GM19351 (cell line): ENCODE data around the gene HPSE.

Source experiments
- ATAC-seq: cut with Tn5 transposase; IDR thresholded peaks from one replicate; pipeline ENCODE4 v1.9.1; 2021; ENCODE audit warnings: mild to moderate bottlenecking, moderate library complexity; ENCODE audit not compliant: unreplicated experiment

HPSE gene

GRCh38 chr4:83334425-83335241 is at the start of gene HPSE:
HPSE (minus strand) TSS chr4:83334848; CDS start chr4:83334782, 66 bp downstream.
- ATAC-seq = peak; percentile 87

- ATAC-seq = no peak
Measured at GRCh38 chr4:83382850-83383249, 48.2 kb upstream of the HPSE start.

- ATAC-seq = no peak
Measured at GRCh38 chr4:83381173-83381572, 46.5 kb upstream of the HPSE start.

- ATAC-seq = no peak
Measured at GRCh38 chr4:83378419-83378818, 43.8 kb upstream of the HPSE start.

- ATAC-seq = no peak
Measured at GRCh38 chr4:83372931-83373330, 38.3 kb upstream of the HPSE start.

GRCh38 chr4:83371936-83372335 is 37.3 kb upstream of the HPSE start:
- ATAC-seq = no peak

GRCh38 chr4:83371235-83371634 is 36.6 kb upstream of the HPSE start:
- ATAC-seq = no peak

GRCh38 chr4:83370640-83370906 is 35.9 kb upstream of the HPSE start:
- no peak for ATAC-seq

GRCh38 chr4:83369831-83370639 is 35.4 kb upstream of the HPSE start:
- no peak for ATAC-seq

- ATAC-seq = no peak
Measured at GRCh38 chr4:83364312-83364711, 29.7 kb upstream of the HPSE start.

- ATAC-seq = peak; percentile 65
Measured at GRCh38 chr4:83362492-83363329, 28.1 kb upstream of the HPSE start.

GRCh38 chr4:83361416-83362103 is 26.9 kb upstream of the HPSE start:
- no peak for ATAC-seq

GRCh38 chr4:83360018-83360417 is 25.4 kb upstream of the HPSE start:
- ATAC-seq = no peak

- no peak for ATAC-seq
Measured at GRCh38 chr4:83358410-83358809, 23.8 kb upstream of the HPSE start.

- ATAC-seq = peak; percentile 81
Measured at GRCh38 chr4:83356899-83357661, 22.4 kb upstream of the HPSE start.

- no peak for ATAC-seq
Measured at GRCh38 chr4:83353516-83353915, 18.9 kb upstream of the HPSE start.

GRCh38 chr4:83348074-83348473 is 13.4 kb upstream of the HPSE start:
- ATAC-seq = no peak

- ATAC-seq = no peak
Measured at GRCh38 chr4:83342476-83342875, 7.8 kb upstream of the HPSE start.

GRCh38 chr4:83340692-83341343 is 6.2 kb upstream of the HPSE start:
- peak; percentile 78 for ATAC-seq

- no peak for ATAC-seq
Measured at GRCh38 chr4:83339573-83339972, 4.9 kb upstream of the HPSE start.
